Cardiac muscle cell (in vitro differentiated cells and primary cell): ENCODE measurements around the gene DKC1. TPM values are rescaled to one million over a fixed set of nuclear protein-coding genes. Genes with fewer than 3 reads are reported as not detected.

Experiments used
- DNase-seq, 2 donors: peaks; one replicate each; pipeline versions ENCODE4 v3.0.0 to v3.0.0-alpha.2; 2010 to 2017; ENCODE audit warnings: low read depth in 1 of 2, low spot score in 1 of 2
- H3K27ac ChIP-seq: fragments of 200-600 bp; sonication (generic); 2 replicates; pipeline ENCODE4 v1.5.1; 2016
- H3K27me3 ChIP-seq: fragments of 200-600 bp; sonication (generic); 2 replicates; pipeline ENCODE4 v1.6.0; 2016; ENCODE audit warnings: control low read depth
- H3K36me3 ChIP-seq: fragments of 200-600 bp; sonication (generic); 2 replicates; pipeline ENCODE4 v1.5.1; 2016; ENCODE audit warnings: control low read depth
- H3K4me1 ChIP-seq: fragments of 200-600 bp; sonication (generic); 2 replicates; pipeline ENCODE4 v1.8.1; 2017; ENCODE audit warnings: low read depth, mild to moderate bottlenecking, mixed run types
- H3K4me3 ChIP-seq: fragments of 200-600 bp; sonication (generic); 2 replicates; pipeline ENCODE4 v1.5.1; 2016; ENCODE audit warnings: mild to moderate bottlenecking
- H3K9me3 ChIP-seq: fragments of 200-600 bp; sonication (generic); 2 replicates; pipeline ENCODE4 v1.5.1; 2017; ENCODE audit warnings: low read depth, mild to moderate bottlenecking, control low read depth
- polyA plus RNA-seq: library from polyadenylated mRNA; unstranded; fragments of >200 nt; fragmentation: Nextera tagmentation; extraction: Ambion mirVana; gene quantifications from 2 replicates; pipeline ENCODE4 v1.2.1, GENCODE V29; 2016
- total RNA-seq: library from RNA; depleted of rRNA; stranded (reverse); fragments of >200 nt; gene quantifications from 2 replicates; pipeline ENCODE4 v1.2.3, GENCODE V29; 2016
- TF ChIP-seq, protein P1 (sequence below): IDR thresholded peaks from 2 replicates; pipeline ENCODE4 v1.5.1; 2012; ENCODE audit warnings: low read depth, mild to moderate bottlenecking, low read length

Gene DKC1
- total and polyA plus RNA-seq, 2 experiments from 2014 or later = 22.8 to 30.9 TPM

DNA sequence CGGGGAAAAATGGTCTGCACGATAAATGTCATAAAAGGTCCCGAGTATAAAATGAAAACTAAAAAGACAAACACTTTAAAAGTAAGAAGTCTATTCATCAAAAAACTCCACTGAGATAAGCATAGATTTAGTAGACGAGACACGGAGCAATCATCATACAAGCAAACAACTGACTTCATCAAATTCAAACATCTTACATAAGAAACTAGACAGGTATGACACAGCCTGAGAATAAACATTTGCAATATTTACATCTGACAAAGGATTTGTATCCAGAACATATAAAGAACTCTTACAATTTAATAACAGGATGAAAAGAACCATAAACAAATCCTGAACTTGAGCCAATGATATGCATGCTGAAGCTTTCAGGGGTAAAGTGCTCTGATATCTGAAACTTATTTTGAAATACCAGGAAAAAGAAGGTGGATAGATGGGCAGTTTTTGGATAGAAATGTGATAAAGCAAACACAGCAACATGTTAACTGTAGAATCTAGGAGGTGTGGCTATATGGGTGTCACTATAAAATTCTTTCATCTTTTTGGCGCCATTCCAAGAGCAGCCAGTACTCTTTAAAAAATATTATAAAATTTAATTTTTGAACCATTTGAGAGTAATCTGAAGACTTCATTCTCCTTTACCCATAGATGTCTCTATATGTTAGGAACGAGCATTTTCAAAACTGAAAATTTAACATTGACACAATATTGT lies 30.6 kb downstream of the DKC1 start:
- no peak overlapping the region for H3K4me3 ChIP-seq
- TF ChIP-seq, protein P1, sequence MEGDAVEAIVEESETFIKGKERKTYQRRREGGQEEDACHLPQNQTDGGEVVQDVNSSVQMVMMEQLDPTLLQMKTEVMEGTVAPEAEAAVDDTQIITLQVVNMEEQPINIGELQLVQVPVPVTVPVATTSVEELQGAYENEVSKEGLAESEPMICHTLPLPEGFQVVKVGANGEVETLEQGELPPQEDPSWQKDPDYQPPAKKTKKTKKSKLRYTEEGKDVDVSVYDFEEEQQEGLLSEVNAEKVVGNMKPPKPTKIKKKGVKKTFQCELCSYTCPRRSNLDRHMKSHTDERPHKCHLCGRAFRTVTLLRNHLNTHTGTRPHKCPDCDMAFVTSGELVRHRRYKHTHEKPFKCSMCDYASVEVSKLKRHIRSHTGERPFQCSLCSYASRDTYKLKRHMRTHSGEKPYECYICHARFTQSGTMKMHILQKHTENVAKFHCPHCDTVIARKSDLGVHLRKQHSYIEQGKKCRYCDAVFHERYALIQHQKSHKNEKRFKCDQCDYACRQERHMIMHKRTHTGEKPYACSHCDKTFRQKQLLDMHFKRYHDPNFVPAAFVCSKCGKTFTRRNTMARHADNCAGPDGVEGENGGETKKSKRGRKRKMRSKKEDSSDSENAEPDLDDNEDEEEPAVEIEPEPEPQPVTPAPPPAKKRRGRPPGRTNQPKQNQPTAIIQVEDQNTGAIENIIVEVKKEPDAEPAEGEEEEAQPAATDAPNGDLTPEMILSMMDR = no peak
- no peaks in the 10 kb centered on the region for H3K4me1 ChIP-seq
- H3K27me3 ChIP-seq = no peaks in the 10 kb centered on the region
- H3K9me3 ChIP-seq = no peaks in the 10 kb centered on the region
- DNase-seq = no peak
- H3K36me3 ChIP-seq = no peaks in the 10 kb centered on the region
- no peak overlapping the region for H3K27ac ChIP-seq

DNA sequence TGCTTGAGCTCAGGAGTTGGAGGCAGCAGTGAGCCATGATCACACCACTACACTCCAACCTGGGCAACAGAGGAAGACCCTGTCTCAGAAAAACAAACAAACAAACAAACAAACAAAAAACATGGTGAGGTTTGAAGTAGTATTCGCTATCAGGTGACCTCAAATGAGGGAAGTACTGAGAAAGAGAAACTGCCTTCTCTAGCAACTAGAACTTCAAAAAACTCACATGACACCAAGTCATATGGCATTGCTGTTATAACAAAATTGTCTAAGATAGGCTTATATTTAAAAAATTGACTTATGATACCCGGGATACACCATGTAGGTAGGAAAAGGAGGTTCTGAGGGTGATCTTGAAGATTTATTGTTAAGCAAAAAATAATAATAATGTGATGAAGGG lies 32.4 kb downstream of the DKC1 start:
- Histone ChIP-seq H3K27me3 (no peaks in the 10 kb centered on the region), H3K4me1 (no peaks in the 10 kb centered on the region)

DNA sequence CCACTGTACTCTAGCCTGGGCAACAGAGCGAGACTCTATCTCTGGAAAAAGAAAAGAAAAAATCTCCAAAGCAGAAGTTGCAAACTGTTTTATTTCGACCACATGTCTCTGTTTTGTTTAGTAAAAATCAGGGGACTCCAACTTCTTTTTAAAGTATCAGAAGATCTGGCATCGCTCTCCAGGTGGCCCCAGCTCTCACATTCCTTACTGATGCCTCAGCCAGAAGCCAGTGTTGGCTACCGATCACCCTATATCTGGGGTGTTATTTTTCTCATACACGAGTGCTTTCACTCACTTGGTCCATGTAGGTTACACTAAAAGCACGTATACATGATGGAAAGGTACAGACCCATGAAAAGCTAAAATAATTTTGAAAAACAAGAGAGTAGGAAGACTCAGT lies 34.3 kb downstream of the DKC1 start:
- H3K27me3 ChIP-seq = no peaks in the 10 kb centered on the region
- peak in 1 of 2 donors; percentile 21 for DNase-seq
- TF ChIP-seq, protein P1 = no peak
- H3K4me1 ChIP-seq = no peaks in the 10 kb centered on the region
- no peak overlapping the region for H3K27ac ChIP-seq
- no peaks in the 10 kb centered on the region for H3K36me3 ChIP-seq
- H3K4me3 ChIP-seq = no peak overlapping the region
- H3K9me3 ChIP-seq = no peaks in the 10 kb centered on the region

More for the DNA sequence above, 32.4 kb downstream of the DKC1 start:
- no peak overlapping the region for H3K4me3 ChIP-seq
- H3K36me3 ChIP-seq = no peaks in the 10 kb centered on the region
- TF ChIP-seq, protein P1 = no peak
- no peaks in the 10 kb centered on the region for H3K9me3 ChIP-seq
- no peak overlapping the region for H3K27ac ChIP-seq
- no peak for DNase-seq

DNA sequence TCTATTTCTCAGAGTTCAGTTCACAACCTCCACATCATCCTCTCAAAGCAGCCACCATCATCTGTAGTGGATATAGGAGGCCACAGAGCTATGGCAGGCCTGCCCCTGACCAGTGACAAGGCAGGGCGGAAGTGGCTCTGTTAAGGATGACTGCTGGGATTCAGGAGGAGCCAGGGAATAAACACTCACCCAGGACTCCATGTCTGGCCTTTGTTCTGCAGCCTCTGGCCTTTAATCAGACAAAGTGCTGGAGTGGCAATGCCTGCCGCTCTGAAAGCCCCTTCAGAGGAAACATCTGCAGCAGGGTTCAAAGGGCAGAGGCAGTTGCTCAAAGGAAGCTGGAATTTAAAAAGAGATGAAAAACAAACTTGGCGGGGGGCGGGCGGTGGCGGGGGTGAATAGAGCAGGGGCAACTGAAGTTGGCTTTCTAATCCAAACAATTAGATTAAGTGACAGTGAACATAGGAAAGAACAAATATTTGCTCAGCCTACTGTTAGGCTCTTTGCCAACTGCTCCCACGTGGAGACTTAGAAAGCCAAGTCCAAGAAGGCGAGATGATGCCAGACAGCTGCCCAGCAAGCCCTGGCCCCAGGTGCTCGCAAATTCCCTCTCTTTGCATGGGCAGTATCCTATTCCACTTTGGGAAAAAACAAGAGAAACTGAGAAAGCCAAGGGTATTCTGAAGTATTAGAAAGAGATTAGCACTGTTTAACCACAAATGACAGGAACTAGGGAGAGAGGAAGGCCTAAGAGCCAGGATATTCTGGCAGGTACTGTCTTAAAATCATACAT lies 37.1 kb downstream of the DKC1 start:
- no peak overlapping the region for H3K4me3 ChIP-seq
- TF ChIP-seq, protein P1 = no peak
- H3K9me3 ChIP-seq = no peaks in the 10 kb centered on the region
- H3K27me3 ChIP-seq = no peaks in the 10 kb centered on the region
- DNase-seq = peak in 1 of 2 donors; percentile 64
- no peaks in the 10 kb centered on the region for H3K36me3 ChIP-seq
- no peak overlapping the region for H3K27ac ChIP-seq
- H3K4me1 ChIP-seq = no peaks in the 10 kb centered on the region

GRCh38 chrX:154800478-154801210 lies 38.0 kb downstream of the DKC1 start:
- DNase-seq = no peak
- H3K4me3 ChIP-seq = no peak overlapping the region
- TF ChIP-seq, protein P1 = no peak
- H3K36me3 ChIP-seq = no peaks in the 10 kb centered on the region
- H3K4me1 ChIP-seq = no peaks in the 10 kb centered on the region
- H3K27me3 ChIP-seq = no peaks in the 10 kb centered on the region
- H3K9me3 ChIP-seq = no peaks in the 10 kb centered on the region
- no peak overlapping the region for H3K27ac ChIP-seq
